Measurements from ENCODE around the gene RUNDC1.

RUNDC1 gene

DNA sequence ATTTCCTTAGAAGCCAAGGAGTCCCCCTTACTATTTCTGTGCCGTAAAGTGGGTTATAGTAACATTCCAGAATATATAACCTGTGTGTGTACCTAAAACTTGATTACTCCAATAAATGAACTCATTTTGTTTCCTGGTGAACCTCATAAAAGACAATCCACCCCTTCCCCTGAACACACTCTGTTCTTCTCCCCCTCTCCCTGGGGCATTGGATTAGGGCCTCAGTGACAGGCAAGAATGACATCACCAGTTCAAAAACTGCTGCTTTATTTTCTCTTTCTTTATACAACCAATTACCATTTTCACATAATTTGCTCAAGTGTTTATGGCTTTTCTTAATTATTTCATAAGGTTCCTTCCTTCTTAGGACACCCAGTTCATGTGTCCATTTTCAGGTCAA, 33.6 kb upstream of the RUNDC1 start:
- no peaks in the 10 kb centered on the region for H3K27me3 ChIP-seq (ENCODE audit: insufficient read depth, low read length, poor library complexity, severe bottlenecking)
- no peaks in the 10 kb centered on the region for H3K4me1 ChIP-seq (ENCODE audit: insufficient read depth, low read length, poor library complexity, severe bottlenecking)
- no peaks in the 10 kb centered on the region for H4K20me1 ChIP-seq (ENCODE audit: insufficient read depth, low read length, poor library complexity, severe bottlenecking)
- no peaks in the 10 kb centered on the region for H3F3A ChIP-seq (ENCODE audit: low read depth)
- TF ChIP-seq, protein P1, sequence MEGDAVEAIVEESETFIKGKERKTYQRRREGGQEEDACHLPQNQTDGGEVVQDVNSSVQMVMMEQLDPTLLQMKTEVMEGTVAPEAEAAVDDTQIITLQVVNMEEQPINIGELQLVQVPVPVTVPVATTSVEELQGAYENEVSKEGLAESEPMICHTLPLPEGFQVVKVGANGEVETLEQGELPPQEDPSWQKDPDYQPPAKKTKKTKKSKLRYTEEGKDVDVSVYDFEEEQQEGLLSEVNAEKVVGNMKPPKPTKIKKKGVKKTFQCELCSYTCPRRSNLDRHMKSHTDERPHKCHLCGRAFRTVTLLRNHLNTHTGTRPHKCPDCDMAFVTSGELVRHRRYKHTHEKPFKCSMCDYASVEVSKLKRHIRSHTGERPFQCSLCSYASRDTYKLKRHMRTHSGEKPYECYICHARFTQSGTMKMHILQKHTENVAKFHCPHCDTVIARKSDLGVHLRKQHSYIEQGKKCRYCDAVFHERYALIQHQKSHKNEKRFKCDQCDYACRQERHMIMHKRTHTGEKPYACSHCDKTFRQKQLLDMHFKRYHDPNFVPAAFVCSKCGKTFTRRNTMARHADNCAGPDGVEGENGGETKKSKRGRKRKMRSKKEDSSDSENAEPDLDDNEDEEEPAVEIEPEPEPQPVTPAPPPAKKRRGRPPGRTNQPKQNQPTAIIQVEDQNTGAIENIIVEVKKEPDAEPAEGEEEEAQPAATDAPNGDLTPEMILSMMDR (conservative IDR thresholded peaks at IDR 0.05; ENCODE audit: low read length), result no peak
- no peak for TF ChIP-seq EZH2phosphoT487 (IDR thresholded peaks at IDR 0.05; ENCODE audit: borderline replicate concordance)
- peaks cover 16% of the 10 kb centered on the region; the same call in 1 of the 2 replicates for H3K36me3 ChIP-seq (ENCODE audit: insufficient read depth, low read length)
- H3K4me2 ChIP-seq (ENCODE audit: low read depth, low read length, poor library complexity, severe bottlenecking), result no peak overlapping the region
- no peak overlapping the region for H3K9ac ChIP-seq (ENCODE audit: low read depth, low read length, poor library complexity, severe bottlenecking)
- no peaks in the 10 kb centered on the region for H3K9me3 ChIP-seq (ENCODE audit: insufficient read depth, low read depth, low read length)
- H3K9me2 ChIP-seq (replicated peaks; ENCODE audit: low read depth, low read length), result no peaks in the 10 kb centered on the region
- H3K79me2 ChIP-seq (ENCODE audit: insufficient read depth, low read length), result no peaks in the 10 kb centered on the region
- no peak overlapping the region for H2AFZ ChIP-seq (ENCODE audit: low read length)
- H3K4me3 ChIP-seq (ENCODE audit: low read length, poor library complexity, severe bottlenecking), result no peak overlapping the region

DNA sequence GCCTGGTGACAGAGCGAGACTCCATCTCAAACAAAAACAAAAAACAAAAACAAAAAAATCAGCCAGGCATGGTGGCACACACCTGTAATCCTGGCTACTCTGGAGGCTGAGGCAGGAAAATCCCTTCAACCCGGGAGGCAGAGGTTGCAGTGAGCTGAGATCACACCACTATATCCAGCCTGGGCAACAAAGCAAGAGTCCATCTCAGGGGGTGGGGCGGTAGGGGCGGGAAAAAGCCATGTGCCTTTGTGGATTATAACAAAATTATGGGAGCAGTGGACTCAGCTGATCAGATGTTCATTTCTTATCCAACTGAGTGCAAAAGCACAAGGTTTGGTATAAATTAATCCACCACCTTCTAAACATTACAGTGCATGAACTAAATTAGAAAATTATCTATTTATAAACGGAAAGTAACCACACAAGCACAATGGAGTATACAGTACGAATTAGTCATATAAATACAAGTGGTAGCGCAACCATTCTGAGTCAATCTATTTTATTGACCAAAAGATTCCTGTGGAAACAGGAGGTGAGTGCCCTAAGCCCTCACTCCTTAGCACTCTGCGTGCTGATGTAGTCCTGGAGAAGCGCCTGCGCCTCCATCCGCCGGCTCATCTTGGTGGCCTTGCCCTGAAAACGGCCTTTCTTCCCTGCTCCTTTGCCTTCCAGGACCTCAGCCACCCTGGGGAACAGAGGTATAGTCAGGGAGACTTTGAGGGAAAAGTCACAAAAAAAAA, 30.2 kb upstream of the RUNDC1 start:
- Histone ChIP-seq H2AFZ (ENCODE audit: low read length) (no peak overlapping the region), H3K4me1 (ENCODE audit: insufficient read depth, low read length, poor library complexity, severe bottlenecking) (no peaks in the 10 kb centered on the region), H3K36me3 (ENCODE audit: insufficient read depth, low read length) (peaks cover 36% of the 10 kb centered on the region; the same call in 1 of the 2 replicates)

DNA sequence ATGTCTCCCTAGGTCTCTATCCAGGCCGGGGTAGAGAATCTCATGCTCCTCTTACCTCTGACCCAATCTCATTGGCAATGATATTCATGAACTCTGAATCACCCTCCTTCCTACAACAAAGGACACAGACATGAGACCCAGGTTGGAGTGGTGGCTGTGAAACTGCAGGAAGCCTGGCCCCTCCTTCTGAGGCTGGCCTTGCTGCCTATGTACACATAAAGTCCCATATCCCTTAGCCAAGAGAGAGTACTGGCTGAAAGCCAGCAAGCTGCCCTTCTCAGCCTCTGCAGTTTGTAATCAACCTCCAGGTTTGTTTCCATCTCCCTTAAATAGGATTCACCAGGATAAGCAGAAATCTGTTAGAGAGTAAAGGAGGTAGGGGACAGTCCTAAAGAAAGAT, 26.7 kb upstream of the RUNDC1 start:
- TF ChIP-seq EZH2phosphoT487 (IDR thresholded peaks at IDR 0.05; ENCODE audit: borderline replicate concordance), result no peak
- TF ChIP-seq, protein P1 (conservative IDR thresholded peaks at IDR 0.05; ENCODE audit: low read length), result no peak
- Histone ChIP-seq H3K36me3 (ENCODE audit: insufficient read depth, low read length) (peaks cover 56% of the 10 kb centered on the region; the same call in 1 of the 2 replicates), H3K4me2 (ENCODE audit: low read depth, low read length, poor library complexity, severe bottlenecking) (no peak overlapping the region), H3K9me2 (replicated peaks; ENCODE audit: low read depth, low read length) (no peaks in the 10 kb centered on the region), H3K4me1 (ENCODE audit: insufficient read depth, low read length, poor library complexity, severe bottlenecking) (no peaks in the 10 kb centered on the region), H4K20me1 (ENCODE audit: insufficient read depth, low read length, poor library complexity, severe bottlenecking) (no peaks in the 10 kb centered on the region), H3K9me3 (ENCODE audit: insufficient read depth, low read depth, low read length) (no peaks in the 10 kb centered on the region), H3K9ac (ENCODE audit: low read depth, low read length, poor library complexity, severe bottlenecking) (no peak overlapping the region), H3F3A (ENCODE audit: low read depth) (no peaks in the 10 kb centered on the region), H3K27me3 (ENCODE audit: insufficient read depth, low read length, poor library complexity, severe bottlenecking) (no peaks in the 10 kb centered on the region), H3K79me2 (ENCODE audit: insufficient read depth, low read length) (no peaks in the 10 kb centered on the region), H2AFZ (ENCODE audit: low read length) (no peak overlapping the region), H3K4me3 (ENCODE audit: low read length, poor library complexity, severe bottlenecking) (no peak overlapping the region)

More for the DNA sequence above, 30.2 kb upstream of the RUNDC1 start:
- H3K79me2 ChIP-seq (ENCODE audit: insufficient read depth, low read length), result no peaks in the 10 kb centered on the region
- H3K4me3 ChIP-seq (ENCODE audit: low read length, poor library complexity, severe bottlenecking), result no peak overlapping the region
- H3K9me3 ChIP-seq (ENCODE audit: insufficient read depth, low read depth, low read length), result no peaks in the 10 kb centered on the region
- H3K9ac ChIP-seq (ENCODE audit: low read depth, low read length, poor library complexity, severe bottlenecking), result no peak overlapping the region
- no peaks in the 10 kb centered on the region for H3K27me3 ChIP-seq (ENCODE audit: insufficient read depth, low read length, poor library complexity, severe bottlenecking)
- H3F3A ChIP-seq (ENCODE audit: low read depth), result no peaks in the 10 kb centered on the region
- no peaks in the 10 kb centered on the region for H4K20me1 ChIP-seq (ENCODE audit: insufficient read depth, low read length, poor library complexity, severe bottlenecking)
- no peak overlapping the region for H3K4me2 ChIP-seq (ENCODE audit: low read depth, low read length, poor library complexity, severe bottlenecking)
- H3K9me2 ChIP-seq (replicated peaks; ENCODE audit: low read depth, low read length), result no peaks in the 10 kb centered on the region
- TF ChIP-seq, protein P1 (conservative IDR thresholded peaks at IDR 0.05; ENCODE audit: low read length), result no peak
- no peak for TF ChIP-seq EZH2phosphoT487 (IDR thresholded peaks at IDR 0.05; ENCODE audit: borderline replicate concordance)

All from Loucy (cell line).